ENCODE data around the gene TARBP1.
"Not testable (repeated sequence)": the region's sequence is repeated elsewhere in the genome, so short reads cannot be mapped to it uniquely, and the experiment has no call there.

The TARBP1 gene

DNA sequence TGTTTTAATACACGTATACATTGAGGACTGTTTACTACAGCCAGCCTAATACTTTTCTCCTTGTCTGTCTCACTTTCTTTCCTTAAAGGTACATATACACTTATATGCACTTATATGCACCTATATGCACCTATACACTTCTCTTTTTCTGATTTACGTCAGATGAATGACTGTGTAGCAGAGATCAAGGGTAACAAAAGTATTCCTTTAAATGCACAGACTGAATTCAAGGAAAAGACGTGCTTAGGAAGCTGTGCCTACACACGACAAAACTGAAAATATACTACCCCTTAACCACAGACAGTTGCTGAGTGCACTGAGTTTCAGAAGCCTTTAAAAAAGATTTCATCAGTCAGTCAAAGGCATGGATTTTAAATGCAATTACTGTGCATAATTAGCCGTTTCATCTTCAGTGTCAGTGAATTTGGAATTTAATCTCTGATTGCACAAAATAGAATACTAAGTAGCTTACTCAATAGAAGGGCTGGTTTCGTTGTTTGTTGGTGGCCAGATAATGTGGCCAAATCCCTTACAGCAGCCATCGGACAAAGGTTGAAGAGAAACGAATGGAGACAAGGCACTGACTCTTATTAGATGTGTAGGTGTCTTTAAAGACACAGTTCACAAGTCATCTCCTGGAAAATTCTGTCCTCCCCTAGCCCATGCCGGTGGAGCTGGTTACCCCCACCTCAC lies 38.3 kb upstream of the TARBP1 start:
- Histone ChIP-seq H3K4me3 (ENCODE audit: low read length) (no peak overlapping the region), H3K36me3 (ENCODE audit: control insufficient read depth, low read depth, low read length) (no peaks in the 10 kb centered on the region), H3K27ac (ENCODE audit: low read length) (no peak overlapping the region), H3K9ac (ENCODE audit: low read length) (no peak overlapping the region), H3K9me3 (ENCODE audit: control insufficient read depth, low read depth, low read length) (no peaks in the 10 kb centered on the region), H3K4me1 (ENCODE audit: control insufficient read depth, low read depth, low read length) (peaks cover 19% of the 10 kb centered on the region), H3K27me3 (ENCODE audit: control insufficient read depth, insufficient read depth, low read length) (no peaks in the 10 kb centered on the region)

DNA sequence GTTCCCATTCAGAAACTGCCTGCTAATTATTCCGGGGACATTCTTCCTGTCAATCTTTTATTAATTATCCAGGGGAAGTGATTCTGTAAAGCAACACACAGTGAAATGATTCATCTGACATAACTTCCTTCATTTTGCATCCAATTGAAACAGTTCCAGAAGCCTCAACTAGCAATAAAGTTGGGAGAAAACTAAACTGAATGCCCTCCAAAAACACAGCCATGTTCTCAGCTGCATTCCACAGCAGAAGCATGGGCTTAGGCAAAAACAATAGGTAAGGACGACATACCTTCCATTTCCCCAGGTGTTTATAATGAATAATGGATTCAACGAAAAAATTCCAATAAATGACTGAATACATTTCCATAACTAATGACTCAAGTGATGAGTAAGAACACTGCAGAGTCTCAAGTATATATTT lies 36.9 kb upstream of the TARBP1 start:
- H3K36me3 ChIP-seq (ENCODE audit: control insufficient read depth, low read depth, low read length), result no peaks in the 10 kb centered on the region
- H3K9me3 ChIP-seq (ENCODE audit: control insufficient read depth, low read depth, low read length), result no peaks in the 10 kb centered on the region
- peak overlapping the region; percentile 34 for H3K9ac ChIP-seq (ENCODE audit: low read length)
- H3K27me3 ChIP-seq (ENCODE audit: control insufficient read depth, insufficient read depth, low read length), result no peaks in the 10 kb centered on the region
- H3K27ac ChIP-seq (ENCODE audit: low read length), result peak overlapping the region; percentile 13
- H3K4me1 ChIP-seq (ENCODE audit: control insufficient read depth, low read depth, low read length), result peaks cover 23% of the 10 kb centered on the region
- no peak overlapping the region for H3K4me3 ChIP-seq (ENCODE audit: low read length)

DNA sequence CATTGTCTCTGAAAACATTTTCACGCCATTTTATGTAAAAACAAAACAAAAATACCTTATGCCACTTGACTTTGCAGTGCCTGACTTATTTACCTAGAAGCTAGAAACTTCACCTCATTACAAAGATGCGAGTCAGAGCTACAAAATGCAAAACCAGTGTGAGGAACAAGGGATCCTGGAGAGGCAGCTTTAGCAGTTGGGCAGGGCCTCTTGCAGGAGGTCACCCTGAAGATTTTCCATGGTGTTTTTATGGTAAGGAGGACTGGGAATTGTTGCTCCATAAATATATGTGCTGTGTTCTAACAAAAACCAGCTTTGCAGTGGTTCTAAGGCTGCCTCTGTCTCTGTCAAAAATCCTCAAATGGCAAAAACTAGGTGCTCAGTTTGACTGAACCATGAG lies 36.4 kb upstream of the TARBP1 start:
- Histone ChIP-seq H3K4me3 (ENCODE audit: low read length) (no peak overlapping the region), H3K27me3 (ENCODE audit: control insufficient read depth, insufficient read depth, low read length) (no peaks in the 10 kb centered on the region), H3K9me3 (ENCODE audit: control insufficient read depth, low read depth, low read length) (no peaks in the 10 kb centered on the region), H3K36me3 (ENCODE audit: control insufficient read depth, low read depth, low read length) (no peaks in the 10 kb centered on the region), H3K9ac (ENCODE audit: low read length) (peak overlapping the region; percentile 34), H3K27ac (ENCODE audit: low read length) (peak overlapping the region; percentile 13), H3K4me1 (ENCODE audit: control insufficient read depth, low read depth, low read length) (peaks cover 23% of the 10 kb centered on the region)

- no peaks in the 10 kb centered on the region for H3K27me3 ChIP-seq (ENCODE audit: control insufficient read depth, insufficient read depth, low read length)
- no peak overlapping the region for H3K4me3 ChIP-seq (ENCODE audit: low read length)
- H3K4me1 ChIP-seq (ENCODE audit: control insufficient read depth, low read depth, low read length), result peaks cover 30% of the 10 kb centered on the region
Observed at GRCh38 chr1:234512451-234512861, 33.5 kb upstream of the TARBP1 start.

GRCh38 chr1:234509457-234510328 lies 30.7 kb upstream of the TARBP1 start:
- Histone ChIP-seq H3K9me3 (ENCODE audit: control insufficient read depth, low read depth, low read length) (no peaks in the 10 kb centered on the region), H3K4me3 (ENCODE audit: low read length) (no peak overlapping the region), H3K4me1 (ENCODE audit: control insufficient read depth, low read depth, low read length) (peaks cover 20% of the 10 kb centered on the region), H3K27ac (ENCODE audit: low read length) (no peak overlapping the region), H3K9ac (ENCODE audit: low read length) (peak overlapping the region; percentile 18), H3K36me3 (ENCODE audit: control insufficient read depth, low read depth, low read length) (no peaks in the 10 kb centered on the region), H3K27me3 (ENCODE audit: control insufficient read depth, insufficient read depth, low read length) (no peaks in the 10 kb centered on the region)

More at GRCh38 chr1:234512451-234512861, 33.5 kb upstream of the TARBP1 start:
- Histone ChIP-seq H3K9ac (ENCODE audit: low read length) (no peak overlapping the region), H3K9me3 (ENCODE audit: control insufficient read depth, low read depth, low read length) (no peaks in the 10 kb centered on the region), H3K27ac (ENCODE audit: low read length) (no peak overlapping the region), H3K36me3 (ENCODE audit: control insufficient read depth, low read depth, low read length) (no peaks in the 10 kb centered on the region)

DNA sequence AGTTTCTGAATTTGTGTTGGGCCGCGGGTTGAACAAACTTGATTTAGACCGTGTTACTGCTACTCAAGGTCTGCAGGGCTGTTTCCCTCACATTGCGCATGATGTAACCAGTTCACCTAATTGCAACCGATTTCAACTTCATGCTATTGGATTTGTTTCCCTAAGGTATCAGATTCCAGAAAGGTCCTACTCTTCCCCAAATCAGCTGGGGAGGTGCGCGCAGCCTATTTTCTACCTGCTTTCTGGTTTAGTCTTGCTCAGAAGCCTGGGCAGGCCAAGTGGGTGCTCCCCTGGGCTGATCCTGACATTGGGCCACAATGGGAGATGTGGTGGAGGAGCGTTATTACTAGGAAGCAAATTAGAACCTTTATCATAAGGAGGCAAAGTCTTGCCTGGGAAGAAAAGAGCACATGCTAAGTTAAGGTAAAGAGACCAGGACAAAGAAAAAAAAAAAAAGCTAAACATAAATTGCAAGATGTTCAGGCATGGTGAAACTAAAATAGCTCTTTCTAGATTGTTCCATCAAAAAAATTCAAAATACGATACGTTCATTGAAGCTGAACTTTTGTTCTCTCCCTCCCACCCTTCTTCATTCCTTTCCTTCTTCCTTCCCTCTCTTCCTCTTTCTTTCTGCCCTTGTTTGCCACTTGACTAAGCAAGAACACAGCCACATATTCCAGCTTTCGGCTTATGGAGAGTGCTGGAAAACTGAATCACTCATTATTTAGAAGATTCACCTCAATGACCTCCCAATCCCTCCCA lies 28.8 kb upstream of the TARBP1 start:
- Histone ChIP-seq H3K9me3 (ENCODE audit: control insufficient read depth, low read depth, low read length) (no peaks in the 10 kb centered on the region), H3K27me3 (ENCODE audit: control insufficient read depth, insufficient read depth, low read length) (no peaks in the 10 kb centered on the region), H3K27ac (ENCODE audit: low read length) (no peak overlapping the region), H3K9ac (ENCODE audit: low read length) (no peak overlapping the region), H3K4me1 (ENCODE audit: control insufficient read depth, low read depth, low read length) (peaks cover 17% of the 10 kb centered on the region), H3K36me3 (ENCODE audit: control insufficient read depth, low read depth, low read length) (no peaks in the 10 kb centered on the region), H3K4me3 (ENCODE audit: low read length) (no peak overlapping the region)

- Histone ChIP-seq H3K9me3 (ENCODE audit: control insufficient read depth, low read depth, low read length) (no peaks in the 10 kb centered on the region), H3K27me3 (ENCODE audit: control insufficient read depth, insufficient read depth, low read length) (no peaks in the 10 kb centered on the region), H3K9ac (ENCODE audit: low read length) (no peak overlapping the region), H3K27ac (ENCODE audit: low read length) (no peak overlapping the region), H3K36me3 (ENCODE audit: control insufficient read depth, low read depth, low read length) (no peaks in the 10 kb centered on the region), H3K4me1 (ENCODE audit: control insufficient read depth, low read depth, low read length) (peaks cover 10% of the 10 kb centered on the region), H3K4me3 (ENCODE audit: low read length) (no peak overlapping the region)
Observed at GRCh38 chr1:234507089-234507488, 28.1 kb upstream of the TARBP1 start.

- Histone ChIP-seq H3K9me3 (ENCODE audit: control insufficient read depth, low read depth, low read length) (no peaks in the 10 kb centered on the region), H3K36me3 (ENCODE audit: control insufficient read depth, low read depth, low read length) (no peaks in the 10 kb centered on the region), H3K27ac (ENCODE audit: low read length) (no peak overlapping the region), H3K4me3 (ENCODE audit: low read length) (no peak overlapping the region), H3K9ac (ENCODE audit: low read length) (no peak overlapping the region), H3K4me1 (ENCODE audit: control insufficient read depth, low read depth, low read length) (peaks cover 8% of the 10 kb centered on the region), H3K27me3 (ENCODE audit: control insufficient read depth, insufficient read depth, low read length) (no peaks in the 10 kb centered on the region)
Observed at GRCh38 chr1:234505769-234506102, 26.8 kb upstream of the TARBP1 start.

DNA sequence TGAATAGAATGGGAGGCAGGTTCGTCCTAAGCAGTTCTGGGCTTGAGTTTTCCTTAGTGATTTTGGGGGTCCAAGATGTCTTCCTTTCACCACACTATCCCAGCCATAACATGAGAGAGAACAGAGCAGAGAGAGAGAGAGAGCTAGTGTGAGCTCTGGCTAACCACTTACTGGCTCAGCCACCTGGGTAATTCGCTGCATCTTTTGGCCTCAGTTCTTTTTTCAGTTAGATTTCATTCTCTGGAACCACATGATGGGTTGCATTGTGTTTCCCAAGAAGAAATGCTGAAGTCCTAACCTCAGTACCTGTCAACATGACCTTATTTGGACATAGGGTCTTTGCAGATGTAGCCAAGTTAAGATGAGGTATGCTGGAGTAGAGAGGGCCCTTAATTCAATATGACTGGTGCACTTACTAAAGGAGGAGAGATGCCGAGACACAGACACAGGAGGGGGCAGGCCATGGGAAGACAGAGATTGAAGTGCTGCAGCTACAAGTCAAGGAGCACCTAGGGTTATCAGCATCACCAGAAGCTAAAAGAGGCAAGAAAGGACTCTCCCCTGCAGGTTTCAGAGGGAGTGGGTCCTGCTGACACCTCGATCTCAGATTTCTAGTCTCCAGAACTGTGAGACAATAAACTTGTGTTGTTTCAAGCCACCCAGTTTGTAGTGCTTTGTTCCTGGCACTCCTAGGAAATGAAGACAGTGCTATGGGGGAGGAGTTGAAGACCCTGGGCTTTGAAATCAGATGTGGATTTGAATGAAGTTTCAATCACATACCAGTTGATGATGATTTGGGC lies 26.2 kb upstream of the TARBP1 start:
- no peaks in the 10 kb centered on the region for H3K36me3 ChIP-seq (ENCODE audit: control insufficient read depth, low read depth, low read length)
- no peaks in the 10 kb centered on the region for H3K9me3 ChIP-seq (ENCODE audit: control insufficient read depth, low read depth, low read length)
- H3K27me3 ChIP-seq (ENCODE audit: control insufficient read depth, insufficient read depth, low read length), result no peaks in the 10 kb centered on the region
- H3K9ac ChIP-seq (ENCODE audit: low read length), result no peak overlapping the region
- H3K4me3 ChIP-seq (ENCODE audit: low read length), result no peak overlapping the region
- H3K27ac ChIP-seq (ENCODE audit: low read length), result no peak overlapping the region
- H3K4me1 ChIP-seq (ENCODE audit: control insufficient read depth, low read depth, low read length), result peaks cover 7% of the 10 kb centered on the region

- not testable (repeated sequence) for H3K27me3 ChIP-seq (ENCODE audit: control insufficient read depth, insufficient read depth, low read length); H3K9me3 ChIP-seq (ENCODE audit: control insufficient read depth, low read depth, low read length); H3K27ac ChIP-seq (ENCODE audit: low read length); H3K36me3 ChIP-seq (ENCODE audit: control insufficient read depth, low read depth, low read length); H3K4me1 ChIP-seq (ENCODE audit: control insufficient read depth, low read depth, low read length); H3K9ac ChIP-seq (ENCODE audit: low read length); H3K4me3 ChIP-seq (ENCODE audit: low read length)
Observed at GRCh38 chr1:234504251-234504650, 25.3 kb upstream of the TARBP1 start.
